Adrenal gland (tissue), 19 donors: ENCODE data around the gene ANKRD30A. TPM values are rescaled to one million over a fixed set of nuclear protein-coding genes. Genes with fewer than 3 reads are reported as not detected.
"Not testable (repeated sequence)": the region's sequence is repeated elsewhere in the genome, so short reads cannot be mapped to it uniquely, and the experiment has no call there.

ENCODE experiments used
- DNase-seq, 7 donors: peaks; one replicate each; pipeline ENCODE4 v3.0.0-alpha.2; 2019 to 2020
- H3K27ac ChIP-seq, 5 donors: fragments of 200-600 bp; sonication (generic) in 4 of 5; 1 replicate in 3 of 5; 2 replicates in 2 of 5; pipeline versions ENCODE4 v1.5.1 to v1.8.0; 2016 to 2020; ENCODE audit warnings: mild to moderate bottlenecking in 1 of 5
- H3K27me3 ChIP-seq: fragments of 200-600 bp; 2 replicates; pipeline ENCODE4 v1.8.0; 2021
- H3K36me3 ChIP-seq, 2 donors: fragments of 200-600 bp; replicated peaks in 1 of 2; 1 replicate in 1 of 2; 2 replicates in 1 of 2; pipeline versions ENCODE4 v1.5.1 to v1.8.0; 2018 to 2022
- H3K4me1 ChIP-seq, 2 donors: fragments of 200-600 bp; replicated peaks in 1 of 2; 1 replicate in 1 of 2; 2 replicates in 1 of 2; pipeline versions ENCODE4 v1.5.1 to v1.8.0; 2018 to 2021
- H3K4me3 ChIP-seq, 4 donors: fragments of 200-600 bp; sonication (generic) in 3 of 4; one replicate each; pipeline ENCODE4 v1.5.1; 2016 to 2018
- H3K9me3 ChIP-seq, 3 donors: fragments of 200-600 bp; sonication (generic) in 1 of 3; replicated peaks in 1 of 3; 1 replicate in 2 of 3; 2 replicates in 1 of 3; pipeline versions ENCODE4 v1.5.1 to v1.8.0; 2016 to 2021
- CTCF ChIP-seq, 6 experiments: fragments of 450-650 bp in 4 of 6; fragments of 200-600 bp in 2 of 6; sonication (generic) in 1 of 6; IDR thresholded peaks; 1 replicate in 5 of 6; 2 replicates in 1 of 6; pipeline versions ENCODE4 v1.5.1 to v1.8.0; 2016 to 2021; ENCODE audit warnings: antibody characterized with exemption in 6 of 6, mild to moderate bottlenecking in 2 of 6, moderate library complexity in 1 of 6
- POLR2A ChIP-seq, 2 donors: fragments of 450-650 bp; IDR thresholded peaks; one replicate each; pipeline ENCODE4 v1.6.1; 2017; ENCODE audit warnings: antibody characterized with exemption in 2 of 2, mild to moderate bottlenecking in 2 of 2, moderate library complexity in 1 of 2
- WGBS, 4 donors: extraction: QIAGEN DNeasy Blood & Tissue Kit in 2 of 4; methylation state at CpG; one replicate each; pipeline versions ENCODE4 v1.1.5 to v1.1.7; 2013 to 2017; 5-methylcytosine and 5-hydroxymethylcytosine counted together
- intact Hi-C, 2 donors: fragments of 100-400 bp; cut with DNase I; formaldehyde crosslinking; loops; one replicate each; pipeline versions ENCODE4 v1.14.1 to v1.15.0; 2022 to 2023
- long read RNA-seq, 10 donors: library from polyadenylated mRNA in 3 of 10; unstranded in 2 of 10; stranded (forward) in 1 of 10; transcript quantifications; one replicate each; pipeline ENCODE4 v2.0.0 and lab custom pipeline, GENCODE V29; 2021 to 2026
- polyA plus RNA-seq, 3 donors: library from polyadenylated mRNA; stranded (reverse); fragments of 200-250 nt in 2 of 3; fragments of 350-450 nt in 1 of 3; fragmentation: Illumina TruSeq in 1 of 3; extraction: RNeasy Lipid Tissue Mini Kit (QIAGEN cat#74804) in 1 of 3; gene quantifications; one replicate each; pipeline ENCODE4 v1.2.3, GENCODE V29; 2013 to 2014
- total RNA-seq, 9 donors: library from RNA; depleted of rRNA in 4 of 9; stranded (reverse); fragments of >200 nt in 4 of 9; fragments of 120-200 nt in 1 of 9; fragmentation: NEBNext Ultra II Directional in 1 of 9; extraction: Animal tissue kit (Norgen Biotek cat#: 25700) in 1 of 9; gene quantifications; one replicate each; pipeline versions ENCODE4 v1.1.0 to v1.2.4, GENCODE V29; 2013 to 2023
- donor health status: healthy with polysubstance abuse.
- donor health status: Bipolar disorder and iron deficiency.
- donor health status: DM: yes; HTN: yes; CAD: no.
- donor health status: DM: no; HTN: no; CAD: no.
- donor health status: DM: no; HTN: no; CAD: no.
- donor health status: DM: yes; HTN: yes; CAD: no.

The ANKRD30A gene, protein sequence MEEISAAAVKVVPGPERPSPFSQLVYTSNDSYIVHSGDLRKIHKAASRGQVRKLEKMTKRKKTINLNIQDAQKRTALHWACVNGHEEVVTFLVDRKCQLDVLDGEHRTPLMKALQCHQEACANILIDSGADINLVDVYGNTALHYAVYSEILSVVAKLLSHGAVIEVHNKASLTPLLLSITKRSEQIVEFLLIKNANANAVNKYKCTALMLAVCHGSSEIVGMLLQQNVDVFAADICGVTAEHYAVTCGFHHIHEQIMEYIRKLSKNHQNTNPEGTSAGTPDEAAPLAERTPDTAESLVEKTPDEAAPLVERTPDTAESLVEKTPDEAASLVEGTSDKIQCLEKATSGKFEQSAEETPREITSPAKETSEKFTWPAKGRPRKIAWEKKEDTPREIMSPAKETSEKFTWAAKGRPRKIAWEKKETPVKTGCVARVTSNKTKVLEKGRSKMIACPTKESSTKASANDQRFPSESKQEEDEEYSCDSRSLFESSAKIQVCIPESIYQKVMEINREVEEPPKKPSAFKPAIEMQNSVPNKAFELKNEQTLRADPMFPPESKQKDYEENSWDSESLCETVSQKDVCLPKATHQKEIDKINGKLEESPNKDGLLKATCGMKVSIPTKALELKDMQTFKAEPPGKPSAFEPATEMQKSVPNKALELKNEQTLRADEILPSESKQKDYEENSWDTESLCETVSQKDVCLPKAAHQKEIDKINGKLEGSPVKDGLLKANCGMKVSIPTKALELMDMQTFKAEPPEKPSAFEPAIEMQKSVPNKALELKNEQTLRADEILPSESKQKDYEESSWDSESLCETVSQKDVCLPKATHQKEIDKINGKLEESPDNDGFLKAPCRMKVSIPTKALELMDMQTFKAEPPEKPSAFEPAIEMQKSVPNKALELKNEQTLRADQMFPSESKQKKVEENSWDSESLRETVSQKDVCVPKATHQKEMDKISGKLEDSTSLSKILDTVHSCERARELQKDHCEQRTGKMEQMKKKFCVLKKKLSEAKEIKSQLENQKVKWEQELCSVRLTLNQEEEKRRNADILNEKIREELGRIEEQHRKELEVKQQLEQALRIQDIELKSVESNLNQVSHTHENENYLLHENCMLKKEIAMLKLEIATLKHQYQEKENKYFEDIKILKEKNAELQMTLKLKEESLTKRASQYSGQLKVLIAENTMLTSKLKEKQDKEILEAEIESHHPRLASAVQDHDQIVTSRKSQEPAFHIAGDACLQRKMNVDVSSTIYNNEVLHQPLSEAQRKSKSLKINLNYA (N-terminal part only)
- total RNA-seq, result not detected
- polyA plus RNA-seq, result not detected
- long read RNA-seq, donor 1, result 0 reads
- long read RNA-seq, donor 2, result 0 reads
- long read RNA-seq, donor 3, result 0 reads
- long read RNA-seq, donor 4, result 0 reads
- long read RNA-seq, donor 5, result 0 reads
- long read RNA-seq, donor 6, result 0 reads
- long read RNA-seq, donor 7, result 0 reads
- long read RNA-seq, donor 8, result 0 reads
- long read RNA-seq, donor 9, result 0 reads
- long read RNA-seq, donor 10, result 0 reads

GRCh38 chr10:37125191-37125732 is at the start of gene ANKRD30A:
TSS of gene ANKRD30A (plus strand) at chr10:37125598. CDS start at chr10:37125788, 190 bp downstream.
- TF ChIP-seq CTCF (IDR thresholded peaks at IDR 0.05) (no peak), POLR2A (IDR thresholded peaks at IDR 0.05) (no peak)
- no peaks in the 10 kb centered on the region for H3K36me3 ChIP-seq
- no peaks in the 10 kb centered on the region for H3K4me1 ChIP-seq
- no peaks in the 10 kb centered on the region for H3K27me3 ChIP-seq
- intact Hi-C loops, result no loop called here
- no peak within 1 kb of the TSS for H3K4me3 ChIP-seq
- no peak within 1 kb of the TSS for H3K27ac ChIP-seq
- no peaks in the 10 kb centered on the region for H3K9me3 ChIP-seq
- WGBS, 4 donors, result 81 to 91% (median 88%) methylated on average over 8 to 39 of the region's 39 CpGs
- DNase-seq, result no peak

GRCh38 chr10:37076083-37076482 is 49.3 kb upstream of the ANKRD30A start:
- H3K4me3 ChIP-seq, intact Hi-C loops: not testable (repeated sequence)
- 81 to 91% (median 89%) methylated on average over 5 to 10 of the region's 10 CpGs; no CpG with 5 or more reads in 1 of the 4 donors for WGBS, 4 donors

GRCh38 chr10:37095792-37096573 is 29.4 kb upstream of the ANKRD30A start:
- 18 to 19% (median 19%) methylated on average over 3 of the region's 3 CpGs for WGBS, 4 donors
- Histone ChIP-seq H3K27me3 (no peaks in the 10 kb centered on the region), H3K9me3 (no peaks in the 10 kb centered on the region), H3K36me3 (no peaks in the 10 kb centered on the region), H3K4me1 (no peaks in the 10 kb centered on the region), H3K27ac (no peak overlapping the region), H3K4me3 (no peak overlapping the region)
- DNase-seq, result no peak
- intact Hi-C loops, result no loop called here
- TF ChIP-seq POLR2A (IDR thresholded peaks at IDR 0.05) (no peak), CTCF (IDR thresholded peaks at IDR 0.05) (no peak)

More at GRCh38 chr10:37076083-37076482, 49.3 kb upstream of the ANKRD30A start:
- not testable (repeated sequence) for H3K36me3 ChIP-seq, H3K27me3 ChIP-seq, H3K27ac ChIP-seq, DNase-seq, H3K4me1 ChIP-seq, H3K9me3 ChIP-seq

DNA sequence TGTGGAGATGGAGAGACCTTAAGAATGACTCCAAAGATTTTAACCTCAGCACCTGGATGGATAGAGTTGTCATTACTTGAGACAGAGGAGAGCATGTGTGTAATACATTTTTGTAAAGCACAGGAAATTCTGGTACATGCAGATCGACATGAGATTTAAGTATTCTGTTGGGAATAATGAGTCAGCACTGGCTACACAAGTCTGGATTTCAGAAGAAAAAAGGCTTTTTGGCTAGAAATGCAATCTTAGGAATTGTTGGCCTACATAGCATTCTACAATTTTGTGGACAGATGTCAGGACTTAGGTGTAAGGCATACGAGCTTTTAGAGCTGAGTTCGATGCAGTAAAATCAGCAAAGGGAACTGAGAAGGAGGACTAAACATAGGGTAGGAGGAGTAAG is 24.1 kb upstream of the ANKRD30A start:
- no peak overlapping the region for H3K27ac ChIP-seq
- H3K4me3 ChIP-seq, result no peak overlapping the region
- TF ChIP-seq POLR2A (IDR thresholded peaks at IDR 0.05) (no peak), CTCF (IDR thresholded peaks at IDR 0.05) (no peak)
- no peaks in the 10 kb centered on the region for H3K36me3 ChIP-seq
- no peak for DNase-seq
- intact Hi-C loops, result no loop called here
- no peaks in the 10 kb centered on the region for H3K4me1 ChIP-seq
- WGBS, 4 donors, result 61 to 67% (median 62%) methylated on average over 3 of the region's 3 CpGs
- H3K27me3 ChIP-seq, result no peaks in the 10 kb centered on the region
- no peaks in the 10 kb centered on the region for H3K9me3 ChIP-seq
